Measurements from ENCODE around the gene TGIF2. TPM values are rescaled to one million over a fixed set of nuclear protein-coding genes. Genes with fewer than 3 reads are reported as not detected.

The TGIF2 gene
- total and polyA plus RNA-seq, 2 donors (not counting 1 experiment from before 2014, with no cell fraction given), result 24.0 to 45.6 TPM

DNA sequence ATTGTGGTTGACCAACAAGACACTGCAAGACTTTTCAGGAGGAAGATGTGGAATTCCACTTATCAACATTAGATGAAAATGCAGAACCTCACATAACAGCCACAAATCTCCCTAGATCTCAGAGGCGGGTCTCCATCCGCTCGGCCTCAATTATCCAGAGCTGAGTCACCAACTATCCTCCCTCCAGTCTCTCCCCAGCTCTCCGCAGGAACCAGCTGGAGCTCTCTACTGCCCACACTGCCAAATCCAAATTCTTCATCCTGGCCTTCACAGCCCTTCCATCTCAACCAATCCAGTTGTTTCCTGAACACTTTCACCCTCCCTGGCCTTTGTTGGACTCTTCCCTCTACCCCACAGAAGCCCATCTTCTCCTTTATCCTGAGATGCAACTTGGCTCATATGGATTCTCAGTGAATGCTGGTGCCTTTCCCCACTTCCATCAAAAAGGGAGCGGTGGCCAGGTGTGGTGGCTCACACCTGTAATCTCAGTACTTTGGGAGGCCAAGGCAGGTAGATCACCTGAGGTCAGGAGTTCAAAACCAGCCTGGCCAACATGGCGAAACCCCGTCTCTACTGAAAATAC, 3.5 kb upstream of the TGIF2 start:
- Histone ChIP-seq H3K9ac (ENCODE audit: low read length) (no peak overlapping the region), H3K27ac (ENCODE audit: low read length in 2 of 2) (no peak overlapping the region), H3K36me3 (replicated peaks in 1 of 2; ENCODE audit: control extremely low read depth in 1 of 2, control insufficient read depth in 1 of 2, extremely low read depth in 1 of 2, insufficient read depth in 2 of 2, low read length in 1 of 2) (no peaks in the 10 kb centered on the region), H3K9me3 (ENCODE audit: control extremely low read depth in 1 of 3, control insufficient read depth in 2 of 3, insufficient read depth in 1 of 3, low read length in 2 of 3) (peaks cover 0 to 11% (median 7%) of the 10 kb centered on the region in 3 donors), H3K4me2 (replicated peaks; ENCODE audit: low read depth, low read length, poor library complexity, severe bottlenecking) (no peak overlapping the region), H3K27me3 (replicated peaks in 1 of 4; ENCODE audit: control extremely low read depth in 1 of 4, control insufficient read depth in 3 of 4, insufficient read depth in 4 of 4, low read length in 3 of 4) (no peaks in the 10 kb centered on the region), H3K79me2 (ENCODE audit: control insufficient read depth, insufficient read depth, low read length) (peaks cover 13% of the 10 kb centered on the region), H4K20me1 (ENCODE audit: control insufficient read depth, insufficient read depth, low read length, poor library complexity, severe bottlenecking) (peaks cover 6% of the 10 kb centered on the region), H2AFZ (ENCODE audit: insufficient read depth, low read depth, low read length, poor library complexity, severe bottlenecking) (no peak overlapping the region), H3K4me1 (ENCODE audit: control insufficient read depth in 2 of 2, insufficient read depth in 2 of 2, low read length in 2 of 2) (peaks cover 10 to 18% of the 10 kb centered on the region in 2 donors), H3K4me3 (ENCODE audit: control extremely low read depth in 1 of 5, extremely low read depth in 1 of 5, insufficient read depth in 1 of 5, low read depth in 2 of 5, low read length in 4 of 5) (no peak overlapping the region)
- H3K27ac Mint-ChIP-seq, result peak overlapping the region; percentile 56
- no peak overlapping the region for H3K4me3 Mint-ChIP-seq
- ChIA-PET CTCF (interaction anchor here (1.1 to 6.0 kb wide), 4 partner anchors 8 to 35 kb away, joined by 3 to 63 read pairs (median 12); partner anchors contain the start of gene RAB5IF), POLR2A (no interaction called here)
- WGBS (ENCODE audit: insufficient coverage), result 97% methylated on average over 7 of the region's 7 CpGs
- intact Hi-C loops (cut with micrococcal nuclease), result no loop called here
- H3K9me3 Mint-ChIP-seq (ENCODE audit: insufficient read depth), result no peaks in the 10 kb centered on the region
- no peaks in the 10 kb centered on the region for H3K27me3 Mint-ChIP-seq
- H3K4me1 Mint-ChIP-seq, result peaks cover 17% of the 10 kb centered on the region
- TF ChIP-seq EZH2 (IDR thresholded peaks at IDR 0.05; ENCODE audit: borderline replicate concordance, insufficient read depth, low read depth, low read length, poor library complexity, severe bottlenecking), result no peak
- TF ChIP-seq, protein P1, sequence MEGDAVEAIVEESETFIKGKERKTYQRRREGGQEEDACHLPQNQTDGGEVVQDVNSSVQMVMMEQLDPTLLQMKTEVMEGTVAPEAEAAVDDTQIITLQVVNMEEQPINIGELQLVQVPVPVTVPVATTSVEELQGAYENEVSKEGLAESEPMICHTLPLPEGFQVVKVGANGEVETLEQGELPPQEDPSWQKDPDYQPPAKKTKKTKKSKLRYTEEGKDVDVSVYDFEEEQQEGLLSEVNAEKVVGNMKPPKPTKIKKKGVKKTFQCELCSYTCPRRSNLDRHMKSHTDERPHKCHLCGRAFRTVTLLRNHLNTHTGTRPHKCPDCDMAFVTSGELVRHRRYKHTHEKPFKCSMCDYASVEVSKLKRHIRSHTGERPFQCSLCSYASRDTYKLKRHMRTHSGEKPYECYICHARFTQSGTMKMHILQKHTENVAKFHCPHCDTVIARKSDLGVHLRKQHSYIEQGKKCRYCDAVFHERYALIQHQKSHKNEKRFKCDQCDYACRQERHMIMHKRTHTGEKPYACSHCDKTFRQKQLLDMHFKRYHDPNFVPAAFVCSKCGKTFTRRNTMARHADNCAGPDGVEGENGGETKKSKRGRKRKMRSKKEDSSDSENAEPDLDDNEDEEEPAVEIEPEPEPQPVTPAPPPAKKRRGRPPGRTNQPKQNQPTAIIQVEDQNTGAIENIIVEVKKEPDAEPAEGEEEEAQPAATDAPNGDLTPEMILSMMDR (IDR thresholded peaks at IDR 0.05), result no peak
- ATAC-seq (ENCODE audit: low read depth) (no peak), DNase-seq (no peak)

Data from B cell (primary cell).